ENCODE measurements around the gene EGFR.

The EGFR gene

DNA sequence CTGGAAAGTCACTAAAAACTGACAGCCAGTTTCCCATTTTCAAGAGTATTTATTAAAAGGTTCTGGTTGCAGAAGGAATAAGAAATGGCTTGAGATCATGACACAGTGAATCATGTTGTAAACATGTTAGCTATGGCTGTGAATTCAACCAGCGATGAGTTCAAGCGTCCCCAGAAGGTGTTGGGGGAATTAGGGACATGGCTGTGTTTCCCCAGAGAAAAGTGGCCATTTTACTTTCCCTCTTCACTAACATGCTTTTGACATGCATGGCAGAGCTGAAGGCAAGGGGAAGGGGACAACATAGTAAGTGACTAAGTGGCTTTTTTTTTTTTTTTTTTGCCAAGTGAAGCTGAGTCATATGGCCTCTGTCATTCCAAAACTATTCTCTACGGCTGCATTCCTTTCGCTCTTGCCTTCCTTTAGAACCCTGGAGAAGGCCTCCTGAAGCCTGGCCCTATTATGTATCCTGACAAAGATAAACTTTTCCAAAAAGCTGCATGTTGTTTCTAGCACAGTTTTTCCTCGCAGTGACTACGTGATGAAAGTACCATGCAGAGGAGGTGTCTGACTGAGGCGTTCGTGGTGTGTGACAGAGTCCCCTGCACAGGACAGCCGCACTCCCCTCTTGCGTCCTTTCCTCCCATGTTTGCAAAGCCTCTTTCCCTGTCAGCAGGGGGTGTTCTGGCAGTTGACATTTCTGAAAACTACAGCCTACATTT, 46.9 kb downstream of the EGFR start:
- DNase-seq, result no peak

DNA sequence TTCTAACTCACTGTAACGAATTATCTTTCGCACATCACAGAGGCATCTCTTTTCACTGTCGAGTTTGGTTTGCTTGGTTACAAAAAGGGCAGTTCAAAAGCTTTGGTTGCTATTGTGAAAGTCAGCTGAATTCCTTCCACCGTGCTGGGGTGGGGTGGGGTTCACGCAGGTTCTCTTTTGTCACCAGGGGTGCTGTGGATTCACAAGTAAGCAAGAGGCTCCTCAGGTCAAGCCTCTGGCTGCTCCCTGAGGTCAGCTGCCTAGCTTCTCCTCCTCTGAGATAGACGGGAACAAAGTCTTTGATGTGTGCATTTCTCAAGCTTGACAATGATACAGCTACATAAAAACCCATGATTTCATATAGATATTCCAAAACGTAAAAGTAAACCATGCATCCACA, 47.7 kb downstream of the EGFR start:
- no peak for DNase-seq

DNA sequence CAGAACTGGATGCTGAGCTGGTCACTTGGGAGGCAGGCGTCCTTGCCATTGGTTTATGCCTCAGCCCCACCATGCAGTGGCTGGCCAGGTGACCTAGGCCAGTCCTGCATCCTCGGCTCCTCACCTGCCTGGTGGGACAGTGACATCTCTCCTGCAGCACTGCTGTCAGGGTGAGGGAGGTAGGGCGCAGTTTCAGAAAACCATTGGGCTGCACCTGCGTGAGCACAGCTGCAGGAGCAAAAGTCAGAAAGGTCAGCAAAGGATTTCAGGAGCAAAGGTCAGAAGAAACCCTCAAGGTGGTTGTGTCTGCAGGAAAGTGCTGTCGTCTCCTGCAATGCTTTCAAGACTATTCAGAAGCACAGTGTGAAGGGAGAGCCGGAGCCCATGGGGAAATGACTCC, 48.1 kb downstream of the EGFR start:
- DNase-seq, result no peak

DNA sequence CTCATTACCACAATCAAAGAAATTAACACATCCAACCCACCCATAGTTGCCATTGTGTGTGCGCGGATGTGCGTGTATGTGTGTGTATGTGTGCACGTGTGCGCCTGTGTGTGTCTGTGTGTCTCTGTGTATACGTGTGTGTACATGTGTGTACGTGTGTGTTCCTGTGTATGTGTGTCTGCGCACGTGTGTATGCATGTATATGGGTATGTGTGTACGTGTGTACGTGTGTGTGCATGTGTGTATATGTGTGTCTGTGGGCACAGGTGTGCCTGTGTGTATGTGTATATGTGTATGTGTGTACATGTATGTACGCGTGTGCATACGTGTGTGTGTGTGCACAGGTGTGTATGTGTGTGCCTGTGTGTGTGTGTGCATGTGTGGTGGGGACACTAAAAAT, 48.9 kb downstream of the EGFR start:
- DNase-seq, result no peak

DNA sequence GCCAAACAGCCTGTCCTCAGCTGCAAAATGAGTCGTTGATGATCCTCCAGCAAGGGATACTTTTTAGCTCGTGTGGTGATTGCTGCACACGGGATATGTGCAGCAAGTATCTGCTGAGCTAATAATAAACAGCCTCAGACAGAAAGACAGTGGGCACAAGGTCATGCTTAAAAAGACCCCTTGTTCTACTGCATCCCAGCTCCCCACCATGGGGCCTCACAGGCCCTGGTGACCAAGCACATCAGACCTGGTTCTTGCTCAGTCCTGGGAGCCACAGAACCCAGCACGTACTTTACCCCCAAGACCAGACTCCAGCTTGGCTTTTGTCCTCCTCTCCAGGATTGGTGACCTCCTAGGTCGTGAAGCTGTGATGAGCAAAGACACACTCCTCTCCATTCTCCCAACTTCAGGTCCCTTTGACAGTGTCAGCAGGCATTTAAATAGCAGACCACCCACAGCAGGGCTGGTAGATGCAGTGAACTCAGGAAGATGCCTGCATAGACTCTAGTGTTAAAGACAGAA, 50.5 kb downstream of the EGFR start:
- no peak for DNase-seq

DNA sequence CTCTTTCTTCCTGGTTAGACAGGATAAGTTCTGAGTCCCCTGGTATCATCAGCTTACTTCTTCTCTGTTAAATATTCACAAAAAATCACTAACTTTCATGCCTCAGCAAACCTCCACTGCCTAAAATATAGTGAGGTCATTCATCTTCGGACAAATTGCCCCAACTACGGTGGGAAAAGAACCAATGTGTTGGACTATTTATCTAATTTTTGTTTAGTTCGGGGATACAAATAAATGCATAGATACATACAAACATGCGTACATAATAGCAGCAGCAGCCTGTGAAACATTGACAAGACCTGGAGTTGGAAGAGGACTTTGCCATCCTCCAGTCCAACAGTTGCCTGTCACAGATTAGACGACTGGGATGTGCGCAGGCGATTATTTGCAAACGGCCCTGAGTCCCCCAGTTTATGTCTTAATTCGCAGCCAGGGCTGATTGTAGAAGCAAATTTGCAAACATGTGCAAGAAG, 51.5 kb downstream of the EGFR start:
- no peak for DNase-seq

DNA sequence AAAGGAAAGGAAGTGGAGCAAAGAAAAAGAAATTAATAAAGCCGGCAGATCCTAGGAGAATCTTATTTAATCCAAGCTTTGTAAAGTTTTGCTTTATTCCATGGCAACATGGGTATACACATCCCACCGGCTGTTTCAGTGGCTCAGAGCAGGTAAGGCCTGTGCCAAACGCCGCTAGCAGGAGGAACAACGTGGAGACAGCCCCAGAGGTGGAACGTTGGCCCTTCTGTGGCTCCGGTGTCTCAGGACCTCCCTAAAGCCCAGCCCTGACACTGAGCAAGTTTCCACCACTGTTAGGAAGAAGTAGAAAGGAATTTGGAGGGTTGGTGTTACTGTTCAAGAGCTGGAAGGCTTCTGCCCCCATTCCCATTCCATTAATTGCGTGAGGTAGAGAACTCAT, 52.0 kb downstream of the EGFR start:
- no peak for DNase-seq

DNA sequence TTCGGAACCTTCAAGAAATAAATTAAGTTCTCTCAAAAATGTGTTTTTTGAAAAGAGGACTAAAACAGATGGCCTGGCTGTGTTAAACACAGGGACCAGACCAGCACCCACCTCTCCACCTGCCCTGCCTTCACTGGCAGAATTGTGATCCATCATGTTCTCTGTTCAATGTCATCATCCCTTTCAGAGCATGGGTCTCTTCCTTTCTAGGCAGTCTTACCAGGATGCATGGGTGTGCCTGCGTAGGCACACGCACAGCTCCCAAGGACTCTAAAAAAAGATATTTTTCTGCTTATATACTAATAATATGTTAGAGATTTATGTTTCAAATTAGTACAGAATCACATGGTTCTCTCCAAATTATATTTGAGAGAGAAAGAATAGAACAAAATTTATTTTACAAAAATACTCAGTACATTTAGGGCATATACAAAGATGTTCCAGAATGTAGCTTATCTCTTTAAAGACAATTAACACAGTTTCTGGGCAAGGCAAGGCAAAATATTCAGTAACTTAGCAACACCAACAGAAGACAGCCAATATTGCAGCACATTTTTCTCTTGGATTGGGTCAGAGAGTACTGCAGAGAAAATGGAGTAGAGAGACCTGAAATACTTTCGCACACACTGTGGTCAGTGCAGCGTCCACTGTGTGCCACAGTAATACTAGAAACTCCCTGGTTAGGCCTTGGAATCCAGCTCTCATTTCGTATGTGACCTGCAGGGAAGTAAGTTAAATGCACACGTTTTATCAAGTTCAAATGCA, 52.8 kb downstream of the EGFR start:
- no peak for DNase-seq

DNA sequence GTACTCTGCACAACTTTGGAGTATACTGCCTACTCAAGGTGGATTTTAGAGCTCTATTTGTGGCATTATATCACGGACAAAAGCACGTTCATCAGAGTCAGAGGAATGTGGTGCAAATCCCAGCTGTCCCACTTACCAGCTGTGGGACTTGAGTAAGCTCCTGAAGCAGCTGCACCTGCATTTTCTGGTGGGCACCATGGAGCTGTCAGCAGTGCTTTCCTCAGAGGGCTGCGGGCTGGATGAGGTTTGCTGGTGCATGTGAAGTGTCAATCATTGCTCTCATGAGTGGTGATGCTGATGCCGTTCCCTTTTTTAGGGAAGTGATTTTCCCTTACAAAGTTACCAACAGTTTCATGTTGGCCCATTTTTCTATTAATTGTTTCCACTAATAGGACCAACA, 53.4 kb downstream of the EGFR start:
- no peak for DNase-seq

DNA sequence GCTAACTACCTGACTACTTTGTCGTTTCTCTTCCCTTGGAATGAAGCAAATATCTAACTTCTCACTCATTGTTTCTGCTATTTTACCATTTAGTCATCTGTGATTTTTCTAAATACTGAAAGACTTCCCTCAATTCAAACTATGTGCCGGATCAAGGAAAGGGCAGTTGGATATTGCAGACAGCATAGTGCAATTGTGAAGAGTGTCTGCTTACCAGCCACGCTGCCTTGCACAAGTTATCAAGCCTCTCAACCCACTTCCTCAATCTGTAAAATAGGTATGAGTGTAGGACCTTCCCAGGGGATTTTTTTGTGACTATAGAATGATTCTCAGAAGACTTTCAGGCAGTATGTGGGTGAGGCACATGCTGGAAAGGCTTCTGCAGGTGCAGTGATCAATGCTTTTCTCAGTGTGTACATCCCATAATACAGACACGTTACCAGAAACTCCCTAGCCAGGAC, 54.3 kb downstream of the EGFR start:
- no peak for DNase-seq

DNA sequence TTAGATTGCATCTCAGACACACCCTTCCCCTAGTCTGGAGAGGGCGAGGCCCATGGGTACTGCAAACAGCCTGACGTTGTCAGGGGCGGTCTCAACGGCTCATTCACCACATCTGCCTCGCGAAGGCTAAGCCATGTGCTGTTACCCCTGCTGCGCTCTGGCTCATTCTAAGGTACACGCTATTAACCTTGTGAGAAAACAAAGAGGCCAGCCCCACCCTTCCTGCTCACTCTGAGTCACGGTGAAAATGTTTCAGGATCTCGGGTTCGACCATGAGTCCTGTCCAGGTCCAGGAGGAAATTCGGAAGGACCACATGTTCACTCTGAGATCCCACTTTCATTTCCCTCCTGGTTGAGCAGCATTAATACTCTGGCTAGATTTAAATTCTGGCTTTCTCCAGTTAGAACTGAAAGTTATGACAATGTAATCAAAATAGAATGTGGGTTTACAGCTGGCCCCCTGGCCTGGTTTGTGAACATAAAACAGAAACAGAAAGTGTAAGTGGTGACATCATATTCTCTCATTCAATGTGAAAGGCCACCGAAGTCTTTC, 55.2 kb downstream of the EGFR start:
- peak; percentile 6 for DNase-seq

DNA sequence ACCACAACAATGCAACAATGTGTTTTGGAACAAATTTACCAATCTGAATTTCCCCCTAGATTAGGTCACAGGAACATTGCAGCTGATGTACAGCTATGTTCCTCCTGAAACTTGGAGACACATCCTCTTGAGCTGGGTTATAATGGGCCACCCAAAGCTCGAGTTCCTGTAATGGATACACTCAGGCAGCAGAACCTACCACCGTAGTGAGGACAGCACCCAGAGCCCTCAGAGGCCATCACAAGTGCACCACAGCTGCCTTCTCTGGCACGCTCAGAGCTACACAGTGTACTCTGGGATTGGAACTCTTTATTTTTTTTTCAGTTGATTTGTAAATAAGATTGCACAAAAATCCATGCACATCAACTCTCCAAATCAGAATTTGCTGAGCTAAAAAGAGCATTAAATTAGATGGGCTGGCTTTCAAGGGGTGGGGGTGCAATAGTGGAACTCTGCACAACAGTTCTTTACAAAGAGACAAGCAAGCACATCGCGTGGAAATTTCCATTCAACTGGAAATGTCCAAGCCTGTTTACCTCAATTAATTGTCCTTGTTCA, 56.7 kb downstream of the EGFR start:
- no peak for DNase-seq

DNA sequence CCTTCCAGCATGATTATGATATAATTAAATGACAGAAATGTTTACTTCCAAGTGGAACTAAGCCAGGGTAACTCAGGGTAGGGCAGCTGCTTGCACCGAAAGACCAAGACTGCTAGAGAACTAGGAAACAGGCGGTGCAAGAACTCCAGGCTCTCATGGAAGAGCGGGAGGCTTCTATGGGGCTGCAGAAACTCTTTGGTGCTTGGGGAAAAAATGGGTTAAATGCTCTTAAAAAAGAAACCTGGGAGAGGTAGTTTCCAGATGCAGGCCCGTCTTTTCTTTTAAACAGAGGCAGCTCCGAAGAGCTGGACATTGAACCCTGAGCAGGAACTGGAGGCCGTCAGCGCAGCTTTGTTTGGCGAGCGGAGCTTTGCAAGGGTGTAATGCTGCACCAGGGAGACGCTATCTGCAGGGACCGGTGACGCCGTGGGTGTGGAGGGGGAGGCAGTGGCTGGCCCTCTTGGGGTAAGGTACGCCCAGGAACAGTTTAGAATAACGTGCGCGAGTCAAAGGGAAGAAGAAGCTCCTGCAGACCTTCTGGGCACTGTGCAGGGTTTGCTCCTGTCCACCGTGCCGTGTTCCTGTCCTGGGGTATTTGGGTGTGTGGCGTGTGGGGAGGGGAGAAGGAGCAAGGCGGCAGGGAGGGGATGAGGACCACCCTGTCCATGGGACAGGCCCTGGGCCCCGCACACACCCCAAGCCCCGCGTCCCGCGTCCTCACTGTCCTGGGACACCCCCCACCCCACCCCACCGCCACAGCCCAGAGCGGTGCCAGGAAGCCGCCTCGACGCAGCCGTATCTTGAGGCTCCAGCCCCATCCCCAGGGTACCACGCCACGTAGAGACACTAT, 59.0 kb downstream of the EGFR start:
- DNase-seq, result no peak

DNA sequence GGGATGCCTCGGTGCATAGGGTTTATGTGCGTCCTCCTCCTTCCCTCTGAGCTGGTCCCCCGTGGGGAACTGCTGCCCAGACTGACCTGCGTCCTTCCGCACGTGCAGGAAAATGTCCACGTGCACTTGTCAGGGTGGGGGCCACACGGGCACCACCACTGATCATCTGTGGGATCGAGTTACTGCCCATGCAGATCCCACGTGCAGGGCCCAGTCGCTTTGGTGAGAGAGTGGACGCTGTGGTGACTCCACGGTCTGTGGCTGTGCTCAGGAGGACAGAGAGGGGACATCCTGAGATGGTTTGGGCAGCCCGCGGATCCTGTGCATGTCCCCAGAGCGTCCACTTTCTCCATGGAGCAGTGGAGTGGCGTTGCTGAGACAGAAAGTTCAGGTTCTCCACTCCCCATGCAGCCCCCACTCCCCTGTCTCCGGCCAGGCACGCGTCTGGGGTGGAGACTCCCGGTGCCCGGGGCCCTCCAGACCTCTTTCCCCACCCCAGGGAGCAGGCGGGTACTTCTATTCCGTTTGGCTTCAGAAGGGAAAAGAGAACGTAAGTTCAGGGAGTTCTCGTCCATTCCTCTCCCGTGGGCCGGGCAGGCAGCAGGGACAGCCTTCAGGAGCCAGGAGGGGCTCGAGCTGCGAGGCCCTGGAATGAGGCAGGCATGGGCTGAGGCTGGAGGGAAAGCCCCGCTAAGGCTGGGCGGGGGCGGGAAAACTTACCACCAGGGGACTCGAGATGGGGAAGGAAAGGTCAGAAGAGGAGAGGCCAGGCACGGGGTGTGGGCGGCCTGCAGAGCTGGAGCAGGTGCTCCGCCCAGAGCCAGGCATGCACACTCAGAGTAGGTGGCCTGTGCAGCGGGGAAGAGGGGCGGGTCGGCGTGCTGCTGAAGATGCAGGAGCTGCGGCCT, 59.9 kb downstream of the EGFR start:
- DNase-seq, result no peak

DNA sequence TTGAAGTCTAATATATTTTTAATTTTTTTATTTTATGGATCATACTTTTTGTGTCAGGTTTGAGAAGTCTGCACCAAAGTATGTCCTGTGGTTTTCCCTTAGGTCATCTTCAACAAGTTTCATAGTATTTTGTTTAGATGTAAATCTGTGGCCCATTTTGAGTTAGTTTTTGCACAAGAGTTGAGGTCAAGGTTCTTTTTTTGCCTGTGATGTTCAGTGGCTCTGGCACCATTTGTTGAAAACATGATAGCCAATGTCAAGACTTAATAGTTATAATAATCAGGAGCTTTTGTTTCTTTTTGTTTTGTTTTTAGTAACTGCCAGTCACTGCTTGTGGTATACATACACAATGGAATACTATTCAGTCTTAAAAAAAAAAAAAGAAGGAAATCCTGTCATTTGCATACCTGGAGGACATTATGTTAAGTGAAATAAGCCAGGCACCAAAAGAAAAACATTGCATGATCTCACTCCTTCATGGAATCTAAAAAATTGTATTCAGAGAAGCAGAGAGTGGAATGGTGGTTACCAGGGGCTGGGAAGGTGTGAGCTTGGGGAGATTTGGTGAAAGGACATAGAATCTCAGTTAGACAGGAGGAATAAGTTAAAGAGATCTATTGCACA, 61.3 kb downstream of the EGFR start:
- DNase-seq, result no peak

DNA sequence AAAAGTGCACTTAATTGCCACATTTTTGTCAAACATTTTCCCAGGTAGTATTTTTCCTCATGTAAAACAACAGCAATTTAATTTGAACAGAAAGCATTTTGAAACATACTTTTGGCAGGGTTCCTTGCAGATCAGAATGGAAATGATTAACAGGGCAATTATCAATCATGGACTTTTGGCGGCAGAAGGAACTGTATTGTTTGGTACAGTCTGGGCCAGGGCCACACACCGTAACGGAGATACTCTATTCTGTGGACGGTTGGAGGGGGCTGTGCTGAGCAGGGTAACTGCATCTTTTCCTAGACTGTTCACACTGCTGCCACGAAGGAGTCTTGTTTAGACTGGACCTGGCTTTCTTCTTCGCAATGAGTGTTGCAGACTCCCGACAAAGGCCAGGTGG, 62.3 kb downstream of the EGFR start:
- DNase-seq, result no peak

DNA sequence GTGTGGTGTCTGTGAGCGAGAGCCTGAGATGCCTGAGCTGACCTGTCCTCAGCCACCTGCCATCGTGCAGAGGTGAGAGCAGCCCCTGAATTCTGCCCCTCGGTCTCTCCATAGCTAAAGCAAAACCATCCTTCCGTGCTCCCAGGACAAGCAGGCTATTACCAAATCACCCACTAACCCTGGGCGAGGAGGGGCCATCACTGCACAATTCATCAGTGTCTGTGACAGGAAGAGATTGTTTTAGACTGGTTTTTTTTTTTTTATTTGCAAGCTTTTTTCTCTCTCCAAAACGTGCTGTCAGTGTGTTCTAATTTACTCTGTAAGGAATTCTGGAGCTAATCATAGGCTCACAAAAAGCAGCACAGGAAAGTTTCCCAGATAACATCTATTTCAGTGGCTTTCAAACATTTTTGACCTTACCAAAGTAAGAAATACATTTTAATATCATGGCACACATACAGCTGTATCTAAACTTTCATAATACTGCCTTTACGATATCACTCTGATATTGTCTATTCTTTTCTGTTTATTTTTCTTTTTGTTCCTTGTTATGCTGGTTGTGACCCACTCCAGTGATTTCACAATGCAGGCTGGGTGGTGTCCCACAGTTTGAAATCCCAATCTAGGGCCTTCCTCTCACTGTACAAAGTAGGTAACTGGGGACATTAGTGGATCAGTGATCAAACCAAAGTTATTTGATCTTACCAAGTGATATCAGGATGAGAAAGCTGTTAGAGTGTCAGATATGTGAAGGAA, 62.8 kb downstream of the EGFR start:
- no peak for DNase-seq

DNA sequence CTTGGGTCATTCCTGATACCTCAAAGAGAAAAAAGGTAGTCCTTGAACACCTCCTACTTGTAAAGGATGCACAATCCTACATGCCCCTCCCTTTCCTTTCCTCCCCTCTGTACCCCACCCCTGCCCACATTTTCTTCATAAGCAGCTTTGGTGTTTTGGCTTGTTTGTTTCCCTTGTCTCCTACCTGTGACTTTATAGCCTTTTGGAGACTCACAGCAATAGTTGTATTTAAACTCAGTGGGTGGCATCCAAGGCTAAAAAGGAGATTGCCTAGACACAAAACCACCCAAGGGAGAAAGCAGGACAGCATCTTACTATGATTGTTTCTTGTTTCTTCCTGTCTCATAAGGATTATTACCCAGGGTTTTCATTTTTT, 63.4 kb downstream of the EGFR start:
- DNase-seq, result no peak

DNA sequence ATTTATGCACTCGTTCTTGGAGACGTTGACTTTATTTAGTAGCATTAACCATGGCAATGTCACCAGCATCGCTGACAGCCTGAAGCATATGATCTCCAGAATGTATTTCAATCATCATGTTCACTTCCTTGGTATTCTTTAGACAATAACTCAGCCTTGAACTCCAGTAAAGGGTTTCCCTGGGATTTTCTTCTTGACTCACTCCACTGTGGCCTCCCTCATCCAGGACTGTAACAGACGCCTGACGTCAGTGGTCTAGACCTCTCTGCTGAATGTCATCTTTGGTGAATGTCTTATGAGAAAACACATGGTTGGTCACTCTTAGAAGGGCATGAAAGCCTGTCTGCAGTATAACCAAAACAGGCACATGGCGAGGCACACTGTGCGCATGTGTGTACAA, 64.4 kb downstream of the EGFR start:
- no peak for DNase-seq

DNA sequence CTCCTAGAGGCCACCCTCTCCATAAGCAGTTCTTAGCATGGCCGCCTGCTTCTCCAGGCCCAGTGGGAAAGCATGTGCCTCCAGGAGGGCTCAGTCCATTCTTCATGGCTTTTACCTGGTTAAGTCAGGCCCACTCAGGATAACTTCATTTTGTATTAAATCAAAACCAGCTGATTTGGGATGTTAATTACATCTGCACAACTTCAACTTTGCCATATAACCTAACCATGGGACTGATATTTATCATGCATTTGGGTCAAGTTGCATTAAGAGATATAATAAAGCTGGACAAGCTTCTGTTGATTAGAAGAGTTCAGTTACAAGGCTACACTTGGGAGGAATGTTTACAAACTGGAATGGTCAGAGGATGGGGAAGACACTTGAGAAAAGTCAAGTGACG, 65.5 kb downstream of the EGFR start:
- DNase-seq, result no peak
